SK-N-SH (cell line): Measurements from ENCODE around the gene TVP23C. TPM values are rescaled to one million over a fixed set of nuclear protein-coding genes. Genes with fewer than 3 reads are reported as not detected.

Experiments
- CTCF ChIA-PET: fragments of 300-600, 350-600 bp; formaldehyde crosslinking; extraction: SDS; loops from one replicate; lab custom pipeline; 2021; lab: Yijun Ruan, JAX
- POLR2A ChIA-PET: fragments of 350-600 bp; sonication (Branson Sonifier 250); formaldehyde crosslinking; extraction: SDS; loops from one replicate; lab custom pipeline; 2020; ENCODE audit warnings: antibody characterized with exemption, inconsistent platforms; lab: Yijun Ruan, JAX
- DNase-seq: peaks from one replicate; pipeline ENCODE4 v3.0.0; 2012
- H2AFZ ChIP-seq: fragments of 200-600 bp; sonication (generic); 2 replicates; pipeline ENCODE4 v1.8.1; 2016; ENCODE audit warnings: antibody characterized with exemption, mild to moderate bottlenecking, low read depth
- H3F3A ChIP-seq: fragments of 200-600 bp; sonication (generic); replicated peaks from 2 replicates; pipeline ENCODE3; 2016; ENCODE audit warnings: antibody characterized with exemption, mild to moderate bottlenecking; ENCODE audit not compliant: insufficient read depth
- H3K27ac ChIP-seq, 2 experiments: fragments of 200-500 bp in 1 of 2; fragments of 200-600 bp in 1 of 2; sonication (Bioruptor generic) in 1 of 2; sonication (generic), shearing (Covaris generic) in 1 of 2; 2 replicates each; pipeline versions ENCODE4 v1.5.1 to v1.6.1; 2014 to 2016; ENCODE audit warnings: low read depth in 2 of 2, inconsistent platforms in 1 of 2, low read length in 1 of 2, mild to moderate bottlenecking in 1 of 2, mixed read lengths in 1 of 2
- H3K27me3 ChIP-seq: fragments of 200-600 bp; sonication (generic), shearing (Covaris generic); 2 replicates; pipeline ENCODE4 v1.6.1; 2016; ENCODE audit warnings: mixed run types; ENCODE audit not compliant: insufficient read depth
- H3K36me3 ChIP-seq, 2 experiments: fragments of 200-500 bp in 1 of 2; fragments of 200-600 bp in 1 of 2; sonication (Bioruptor generic) in 1 of 2; sonication (generic) in 1 of 2; replicated peaks in 1 of 2; 2 replicates each; pipeline versions ENCODE3 to v1.5.1; 2014 to 2016; ENCODE audit warnings: low read length in 1 of 2, mild to moderate bottlenecking in 1 of 2; ENCODE audit not compliant: insufficient read depth in 2 of 2, control insufficient read depth in 1 of 2
- H3K4me1 ChIP-seq, 2 experiments: fragments of 200-500 bp in 1 of 2; fragments of 200-600 bp in 1 of 2; sonication (Bioruptor generic) in 1 of 2; sonication (generic), shearing (Covaris generic) in 1 of 2; 2 replicates each; pipeline versions ENCODE4 v1.5.1 to v1.6.1; 2014 to 2016; ENCODE audit warnings: low read depth in 1 of 2, low read length in 1 of 2, mixed run types in 1 of 2; ENCODE audit not compliant: insufficient read depth in 2 of 2, control insufficient read depth in 1 of 2
- H3K4me2 ChIP-seq: fragments of 200-600 bp; sonication (generic), shearing (Covaris generic); 2 replicates; pipeline ENCODE4 v1.6.1; 2017; ENCODE audit warnings: mixed run types
- H3K4me3 ChIP-seq, 2 experiments: fragments of 200-500 bp in 1 of 2; fragments of 200-600 bp in 1 of 2; sonication (Bioruptor generic) in 1 of 2; sonication (generic), shearing (Covaris generic) in 1 of 2; 2 replicates each; pipeline versions ENCODE4 v1.5.1 to v1.8.1; 2014 to 2016; ENCODE audit warnings: low read depth in 2 of 2, inconsistent platforms in 1 of 2, low read length in 1 of 2, mild to moderate bottlenecking in 1 of 2, mixed read lengths in 1 of 2, moderate library complexity in 1 of 2
- H3K79me2 ChIP-seq: fragments of 200-600 bp; sonication (generic); 2 replicates; pipeline ENCODE4 v1.8.1; 2017; ENCODE audit warnings: mild to moderate bottlenecking; ENCODE audit not compliant: insufficient read depth
- H3K9ac ChIP-seq: fragments of 200-600 bp; sonication (generic); 2 replicates; pipeline ENCODE4 v1.6.1; 2017; ENCODE audit warnings: mixed run types
- H3K9me2 ChIP-seq: fragments of 200-600 bp; sonication (generic); 2 replicates; pipeline ENCODE4 v1.6.1; 2017; ENCODE audit warnings: mixed run types
- H3K9me3 ChIP-seq: fragments of 200-600 bp; sonication (generic); 2 replicates; pipeline ENCODE4 v1.6.1; 2017; ENCODE audit warnings: mixed run types, mild to moderate bottlenecking, moderate library complexity
- H4K20me1 ChIP-seq: fragments of 200-600 bp; sonication (generic); 2 replicates; pipeline ENCODE4 v1.6.1; 2017; ENCODE audit warnings: mild to moderate bottlenecking, mixed run types; ENCODE audit not compliant: insufficient read depth
- FOSL2 ChIP-seq: IDR thresholded peaks from 2 replicates; pipeline ENCODE4 v1.4.0; 2012; ENCODE audit warnings: low read depth, mild to moderate bottlenecking, moderate library complexity, borderline replicate concordance
- JUND ChIP-seq: IDR thresholded peaks from 2 replicates; pipeline ENCODE4 v1.4.0; 2012
- MEF2A ChIP-seq: IDR thresholded peaks from 2 replicates; pipeline ENCODE4 v1.4.0; 2012; ENCODE audit warnings: low read depth, borderline replicate concordance
- MXI1 ChIP-seq: IDR thresholded peaks from 2 replicates; pipeline ENCODE4 v1.6.1; 2012; ENCODE audit warnings: mild to moderate bottlenecking, low read depth, low read length, improper control_type of control experiment
- NRF1 ChIP-seq: IDR thresholded peaks from 2 replicates; pipeline ENCODE4 v1.6.1; 2012; ENCODE audit warnings: low read depth, mild to moderate bottlenecking, low read length
- POLR2AphosphoS5 ChIP-seq: IDR thresholded peaks from 2 replicates; pipeline ENCODE4 v1.6.1; 2012; ENCODE audit warnings: low read depth, low read length
- RAD21 ChIP-seq: IDR thresholded peaks from 2 replicates; pipeline ENCODE4 v1.6.1; 2012; ENCODE audit warnings: mild to moderate bottlenecking, low read length
- RXRA ChIP-seq: IDR thresholded peaks from 2 replicates; pipeline ENCODE4 v1.4.0; 2012; ENCODE audit warnings: low read depth, mild to moderate bottlenecking, borderline replicate concordance
- TCF12 ChIP-seq: IDR thresholded peaks from 2 replicates; pipeline ENCODE4 v1.4.0; 2012
- YY1 ChIP-seq: IDR thresholded peaks from 2 replicates; pipeline ENCODE4 v1.4.0; 2012; ENCODE audit warnings: low read depth, mild to moderate bottlenecking
- WGBS: methylation state at CpG from one replicate; pipeline ENCODE4 v1.1.6; 2017; ENCODE audit warnings: low lambda C conversion rate; 5-methylcytosine and 5-hydroxymethylcytosine counted together
- polyA plus RNA-seq, 3 experiments: library from polyadenylated mRNA; depleted of rRNA; stranded (reverse); fragments of >200 nt; gene quantifications; 2 replicates each; pipeline ENCODE4 v1.2.3, GENCODE V29; 2012
- TF ChIP-seq, protein P1 (sequence below): IDR thresholded peaks from 2 replicates; pipeline ENCODE4 v1.4.0; 2012; ENCODE audit warnings: low read depth, borderline replicate concordance
- TF ChIP-seq, protein P2 (sequence below): fragments of 200-600 bp; sonication (generic); IDR thresholded peaks from 2 replicates; pipeline ENCODE4 v1.6.1; 2017; ENCODE audit warnings: antibody characterized with exemption, mild to moderate bottlenecking, moderate library complexity
- TF ChIP-seq, protein P3 (sequence below): fragments of 150-350 bp; IDR thresholded peaks from 2 replicates; pipeline ENCODE4 v1.6.1; 2017; ENCODE audit warnings: antibody characterized with exemption, low read length, low read depth, borderline replicate concordance
- TF ChIP-seq, protein P4 (sequence below): fragments of 150-350 bp; IDR thresholded peaks from 2 replicates; pipeline ENCODE4 v1.6.1; 2016; ENCODE audit warnings: mild to moderate bottlenecking, low read depth, low read length

TVP23C gene
- polyA plus RNA-seq, 1 of the 3 experiments (the other 2 are of a cell fraction), result 4.7 TPM

DNA sequence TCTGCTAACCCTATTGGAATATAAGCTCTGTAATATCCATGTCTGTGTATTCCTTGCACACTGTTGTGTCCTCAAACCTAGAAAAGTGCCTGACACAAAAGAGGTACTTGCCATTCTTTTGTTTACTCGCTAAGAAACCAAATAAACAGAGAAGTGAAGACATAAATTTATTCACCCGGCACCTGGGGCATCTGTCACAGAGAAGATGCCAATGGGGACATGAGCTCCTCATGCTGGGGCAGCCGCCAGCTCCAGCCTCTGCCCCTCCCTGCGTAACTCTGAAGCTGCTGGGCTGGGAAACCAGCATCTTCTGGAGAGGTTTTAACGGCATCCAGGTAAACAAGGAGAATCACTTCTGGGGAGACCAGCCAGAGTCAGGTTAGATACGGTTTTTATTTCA lies 80.8 kb downstream of the TVP23C start:
- no peaks in the 10 kb centered on the region for H3K79me2 ChIP-seq
- H3K27ac ChIP-seq, result no peak overlapping the region
- no peaks in the 10 kb centered on the region for H3K9me2 ChIP-seq
- ChIA-PET CTCF (interaction anchor here (1.2 to 1.3 kb wide), 2 partner anchors 215 to 224 kb away, joined by 3 read pairs; no protein-coding TSS in a partner anchor), POLR2A (no interaction called here)
- no peaks in the 10 kb centered on the region for H3K9me3 ChIP-seq
- peaks cover 10% of the 10 kb centered on the region in 2 experiments; a peak in 3 of 4 replicates for H3K4me1 ChIP-seq
- H3K9ac ChIP-seq, result no peak overlapping the region
- no peak for DNase-seq
- H2AFZ ChIP-seq, result no peak overlapping the region
- H3K4me3 ChIP-seq, result no peak overlapping the region
- TF ChIP-seq RXRA (no peak), MXI1 (no peak), MEF2A (no peak), RAD21 (no peak)
- TF ChIP-seq, protein P1, sequence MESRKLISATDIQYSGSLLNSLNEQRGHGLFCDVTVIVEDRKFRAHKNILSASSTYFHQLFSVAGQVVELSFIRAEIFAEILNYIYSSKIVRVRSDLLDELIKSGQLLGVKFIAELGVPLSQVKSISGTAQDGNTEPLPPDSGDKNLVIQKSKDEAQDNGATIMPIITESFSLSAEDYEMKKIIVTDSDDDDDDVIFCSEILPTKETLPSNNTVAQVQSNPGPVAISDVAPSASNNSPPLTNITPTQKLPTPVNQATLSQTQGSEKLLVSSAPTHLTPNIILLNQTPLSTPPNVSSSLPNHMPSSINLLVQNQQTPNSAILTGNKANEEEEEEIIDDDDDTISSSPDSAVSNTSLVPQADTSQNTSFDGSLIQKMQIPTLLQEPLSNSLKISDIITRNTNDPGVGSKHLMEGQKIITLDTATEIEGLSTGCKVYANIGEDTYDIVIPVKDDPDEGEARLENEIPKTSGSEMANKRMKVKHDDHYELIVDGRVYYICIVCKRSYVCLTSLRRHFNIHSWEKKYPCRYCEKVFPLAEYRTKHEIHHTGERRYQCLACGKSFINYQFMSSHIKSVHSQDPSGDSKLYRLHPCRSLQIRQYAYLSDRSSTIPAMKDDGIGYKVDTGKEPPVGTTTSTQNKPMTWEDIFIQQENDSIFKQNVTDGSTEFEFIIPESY, result no peak
- TF ChIP-seq, all 33 proteins: peak for 0
- Histone ChIP-seq H4K20me1 (no peaks in the 10 kb centered on the region), H3K27me3 (no peaks in the 10 kb centered on the region), H3K4me2 (no peak overlapping the region), H3K36me3 (peaks cover 0 to 7% of the 10 kb centered on the region in 2 experiments), H3F3A (no peaks in the 10 kb centered on the region)
- WGBS, result 77% methylated on average over 6 of the region's 6 CpGs

DNA sequence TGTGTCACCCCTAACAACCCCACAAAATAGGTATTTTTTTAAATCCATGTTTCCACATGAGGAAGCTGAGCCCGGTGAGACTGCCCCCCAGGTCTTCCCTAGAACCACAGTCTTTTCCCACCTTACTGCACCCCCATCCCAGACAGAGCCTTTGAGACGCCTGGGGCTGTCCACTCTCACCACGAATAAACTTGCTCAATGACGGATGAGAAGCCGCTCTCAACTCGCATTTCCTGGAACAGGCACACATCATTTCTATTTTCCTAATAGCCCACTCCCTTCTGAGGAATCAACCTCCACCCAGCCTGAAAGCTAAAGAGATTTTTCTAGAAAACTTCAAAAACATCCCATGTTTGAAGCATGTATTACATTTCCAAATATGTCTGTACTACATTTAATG lies 81.8 kb downstream of the TVP23C start:
- Histone ChIP-seq H4K20me1 (no peaks in the 10 kb centered on the region), H3K9ac (no peak overlapping the region), H3K4me3 (no peak overlapping the region), H3F3A (no peaks in the 10 kb centered on the region), H3K4me2 (no peak overlapping the region), H3K9me2 (no peaks in the 10 kb centered on the region), H3K79me2 (no peaks in the 10 kb centered on the region), H3K4me1 (peaks cover 10% of the 10 kb centered on the region in 2 experiments; a peak in 3 of 4 replicates), H3K27ac (no peak overlapping the region), H3K36me3 (peaks cover 0 to 7% of the 10 kb centered on the region in 2 experiments), H2AFZ (no peak overlapping the region), H3K27me3 (no peaks in the 10 kb centered on the region), H3K9me3 (no peaks in the 10 kb centered on the region)
- 98% methylated on average over 6 of the region's 6 CpGs for WGBS
- POLR2A ChIA-PET, result no interaction called here
- no peak for DNase-seq
- CTCF ChIA-PET, result interaction anchor here (0.7 to 1.5 kb wide), 3 partner anchors 22 to 224 kb away, joined by 3 to 6 read pairs (median 3); no protein-coding TSS in a partner anchor
- no peak for TF ChIP-seq FOSL2

DNA sequence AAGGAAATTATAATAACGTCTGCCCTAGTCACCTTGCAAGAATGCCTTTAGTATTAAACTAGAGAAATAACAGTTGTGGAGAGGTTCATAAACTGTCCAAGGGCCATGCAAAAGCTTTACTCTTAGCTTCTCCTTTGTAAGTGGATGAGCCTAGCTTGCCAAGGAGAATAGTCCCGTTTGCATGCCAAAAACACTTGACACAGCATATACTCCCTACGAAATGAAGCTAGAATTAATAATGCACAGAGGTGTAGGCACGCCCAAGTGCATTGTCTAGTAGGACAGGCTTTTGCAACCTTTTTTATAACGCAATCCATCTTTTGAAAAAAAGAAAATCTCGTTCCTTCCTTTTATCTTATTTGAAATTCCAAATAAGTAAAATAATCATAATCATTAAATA lies 83.1 kb downstream of the TVP23C start:
- Histone ChIP-seq H3K36me3 (peaks cover 0 to 7% of the 10 kb centered on the region in 2 experiments), H3K4me2 (no peak overlapping the region), H3F3A (no peaks in the 10 kb centered on the region), H4K20me1 (no peaks in the 10 kb centered on the region), H3K79me2 (no peaks in the 10 kb centered on the region), H3K9ac (no peak overlapping the region), H2AFZ (no peak overlapping the region), H3K27ac (peak overlapping the region in 1 of 2 experiments; percentile 53; a peak in 1 of 4 replicates), H3K27me3 (no peaks in the 10 kb centered on the region), H3K9me3 (no peaks in the 10 kb centered on the region), H3K9me2 (no peaks in the 10 kb centered on the region), H3K4me1 (peaks cover 10% of the 10 kb centered on the region in 2 experiments; a peak in 3 of 4 replicates), H3K4me3 (no peak overlapping the region)
- DNase-seq, result no peak
- 85% methylated on average over 6 of the region's 6 CpGs for WGBS
- ChIA-PET CTCF (interaction anchor here (1.1 kb wide), 1 partner anchor 309 kb away, joined by 4 read pairs; no protein-coding TSS in a partner anchor), POLR2A (no interaction called here)
- TF ChIP-seq YY1 (no peak), NRF1 (no peak), RXRA (no peak), JUND (no peak), TCF12 (no peak), POLR2AphosphoS5 (no peak)
- TF ChIP-seq, protein P2, sequence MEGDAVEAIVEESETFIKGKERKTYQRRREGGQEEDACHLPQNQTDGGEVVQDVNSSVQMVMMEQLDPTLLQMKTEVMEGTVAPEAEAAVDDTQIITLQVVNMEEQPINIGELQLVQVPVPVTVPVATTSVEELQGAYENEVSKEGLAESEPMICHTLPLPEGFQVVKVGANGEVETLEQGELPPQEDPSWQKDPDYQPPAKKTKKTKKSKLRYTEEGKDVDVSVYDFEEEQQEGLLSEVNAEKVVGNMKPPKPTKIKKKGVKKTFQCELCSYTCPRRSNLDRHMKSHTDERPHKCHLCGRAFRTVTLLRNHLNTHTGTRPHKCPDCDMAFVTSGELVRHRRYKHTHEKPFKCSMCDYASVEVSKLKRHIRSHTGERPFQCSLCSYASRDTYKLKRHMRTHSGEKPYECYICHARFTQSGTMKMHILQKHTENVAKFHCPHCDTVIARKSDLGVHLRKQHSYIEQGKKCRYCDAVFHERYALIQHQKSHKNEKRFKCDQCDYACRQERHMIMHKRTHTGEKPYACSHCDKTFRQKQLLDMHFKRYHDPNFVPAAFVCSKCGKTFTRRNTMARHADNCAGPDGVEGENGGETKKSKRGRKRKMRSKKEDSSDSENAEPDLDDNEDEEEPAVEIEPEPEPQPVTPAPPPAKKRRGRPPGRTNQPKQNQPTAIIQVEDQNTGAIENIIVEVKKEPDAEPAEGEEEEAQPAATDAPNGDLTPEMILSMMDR, result no peak
- TF ChIP-seq, protein P3, sequence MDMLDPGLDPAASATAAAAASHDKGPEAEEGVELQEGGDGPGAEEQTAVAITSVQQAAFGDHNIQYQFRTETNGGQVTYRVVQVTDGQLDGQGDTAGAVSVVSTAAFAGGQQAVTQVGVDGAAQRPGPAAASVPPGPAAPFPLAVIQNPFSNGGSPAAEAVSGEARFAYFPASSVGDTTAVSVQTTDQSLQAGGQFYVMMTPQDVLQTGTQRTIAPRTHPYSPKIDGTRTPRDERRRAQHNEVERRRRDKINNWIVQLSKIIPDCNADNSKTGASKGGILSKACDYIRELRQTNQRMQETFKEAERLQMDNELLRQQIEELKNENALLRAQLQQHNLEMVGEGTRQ, result no peak
- TF ChIP-seq, protein P4, sequence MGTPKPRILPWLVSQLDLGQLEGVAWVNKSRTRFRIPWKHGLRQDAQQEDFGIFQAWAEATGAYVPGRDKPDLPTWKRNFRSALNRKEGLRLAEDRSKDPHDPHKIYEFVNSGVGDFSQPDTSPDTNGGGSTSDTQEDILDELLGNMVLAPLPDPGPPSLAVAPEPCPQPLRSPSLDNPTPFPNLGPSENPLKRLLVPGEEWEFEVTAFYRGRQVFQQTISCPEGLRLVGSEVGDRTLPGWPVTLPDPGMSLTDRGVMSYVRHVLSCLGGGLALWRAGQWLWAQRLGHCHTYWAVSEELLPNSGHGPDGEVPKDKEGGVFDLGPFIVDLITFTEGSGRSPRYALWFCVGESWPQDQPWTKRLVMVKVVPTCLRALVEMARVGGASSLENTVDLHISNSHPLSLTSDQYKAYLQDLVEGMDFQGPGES, result no peak
